GM23338 (cell line): ENCODE measurements around the gene SPG7. TPM values are rescaled to one million over a fixed set of nuclear protein-coding genes. Genes with fewer than 3 reads are reported as not detected.

ENCODE experiments used
- ATAC-seq: fragments of 200-7000 bp; cut with Tn5 transposase; 3 replicates; pipeline ENCODE4 v1.9.1; 2020
- DNase-seq: peaks from one replicate; pipeline ENCODE4 v3.0.0-alpha.2; 2015; ENCODE audit warnings: low spot score
- H2AFZ ChIP-seq: fragments of 200-600 bp; sonication (generic); 2 replicates; pipeline ENCODE4 v1.8.0; 2016; ENCODE audit warnings: antibody characterized with exemption, mild to moderate bottlenecking, moderate library complexity
- H3F3A ChIP-seq: fragments of 200-600 bp; sonication (generic); replicated peaks from 2 replicates; pipeline ENCODE4 v1.8.0; 2017; ENCODE audit warnings: antibody characterized with exemption, mixed run types, low read depth
- H3K27ac ChIP-seq: fragments of 200-600 bp; sonication (generic); 2 replicates; pipeline ENCODE4 v1.6.1; 2016; ENCODE audit warnings: low read depth
- H3K27me3 ChIP-seq: fragments of 200-600 bp; sonication (generic); 2 replicates; pipeline ENCODE4 v1.8.0; 2016; ENCODE audit warnings: mild to moderate bottlenecking, mixed run types, moderate library complexity; ENCODE audit not compliant: insufficient read depth
- H3K36me3 ChIP-seq: fragments of 200-600 bp; sonication (generic); 2 replicates; pipeline ENCODE4 v1.8.0; 2016; ENCODE audit warnings: mild to moderate bottlenecking; ENCODE audit not compliant: insufficient read depth
- H3K4me1 ChIP-seq: fragments of 200-600 bp; sonication (generic); 2 replicates; pipeline ENCODE4 v1.8.0; 2016; ENCODE audit warnings: mild to moderate bottlenecking, moderate library complexity; ENCODE audit not compliant: insufficient read depth
- H3K4me2 ChIP-seq: fragments of 200-600 bp; sonication (generic); 2 replicates; pipeline ENCODE4 v1.7.1; 2017; ENCODE audit warnings: mixed run types
- H3K4me3 ChIP-seq: fragments of 200-600 bp; sonication (generic); 2 replicates; pipeline ENCODE4 v1.6.1; 2016; ENCODE audit warnings: mixed run types
- H3K79me2 ChIP-seq: fragments of 200-600 bp; sonication (generic); replicated peaks from 2 replicates; pipeline ENCODE4 v1.8.0; 2017; ENCODE audit warnings: mild to moderate bottlenecking; ENCODE audit not compliant: insufficient read depth
- H3K9me2 ChIP-seq: fragments of 200-600 bp; sonication (generic); 2 replicates; pipeline ENCODE4 v1.8.0; 2017; ENCODE audit not compliant: insufficient read depth
- H4K20me1 ChIP-seq: fragments of 200-600 bp; sonication (generic); replicated peaks from 2 replicates; pipeline ENCODE4 v1.8.0; 2017; ENCODE audit warnings: mild to moderate bottlenecking; ENCODE audit not compliant: insufficient read depth
- H3K27ac Mint-ChIP-seq: 2 replicates; pipeline ENCODE4 v1.8.0; 2020; ENCODE audit warnings: inconsistent platforms, mild to moderate bottlenecking, moderate library complexity, mixed read lengths
- H3K27me3 Mint-ChIP-seq: 3 replicates; pipeline ENCODE4 v1.8.0; 2022; ENCODE audit warnings: low read depth, mild to moderate bottlenecking, moderate library complexity, mixed read lengths, inconsistent platforms; ENCODE audit not compliant: insufficient read depth, poor library complexity
- H3K36me3 Mint-ChIP-seq: 3 replicates; pipeline ENCODE4 v1.8.0; 2021; ENCODE audit warnings: low read depth, mild to moderate bottlenecking, inconsistent platforms, moderate library complexity, mixed read lengths
- H3K4me1 Mint-ChIP-seq: 3 replicates; pipeline ENCODE4 v1.8.0; 2020; ENCODE audit warnings: mild to moderate bottlenecking, inconsistent platforms, mixed read lengths
- H3K4me3 Mint-ChIP-seq: 3 replicates; pipeline ENCODE4 v1.8.0; 2021; ENCODE audit warnings: moderate library complexity, mild to moderate bottlenecking, inconsistent platforms, mixed read lengths
- H3K9me3 Mint-ChIP-seq: 3 replicates; pipeline ENCODE4 v1.8.0; 2020; ENCODE audit warnings: moderate library complexity, mild to moderate bottlenecking, inconsistent platforms, mixed read lengths
- CREB1 ChIP-seq: fragments of 250-450 bp; sonication (Bioruptor Pico); IDR thresholded peaks from 2 replicates; pipeline ENCODE4 v1.5.0; 2020; ENCODE audit warnings: low read depth, mild to moderate bottlenecking, moderate library complexity
- CTCF ChIP-seq, 2 experiments: fragments of 200-600 bp in 1 of 2; sonication (generic) in 1 of 2; conservative IDR thresholded peaks; 2 replicates each; pipeline versions ENCODE4 v1.5.1 to v1.6.1; 2016 to 2017; ENCODE audit warnings: antibody characterized with exemption in 2 of 2, low read depth in 2 of 2, mild to moderate bottlenecking in 2 of 2, moderate library complexity in 1 of 2
- ETS1 ChIP-seq: IDR thresholded peaks from 2 replicates; pipeline ENCODE4 v1.6.1; 2016; ENCODE audit warnings: antibody characterized with exemption
- EZH2 ChIP-seq: fragments of 200-600 bp; sonication (generic); IDR thresholded peaks from one replicate; pipeline ENCODE4 v1.8.0; 2017; ENCODE audit warnings: antibody characterized with exemption, mild to moderate bottlenecking, low read depth; ENCODE audit not compliant: unreplicated experiment
- EZH2phosphoT487 ChIP-seq: fragments of 200-600 bp; sonication (generic); IDR thresholded peaks from one replicate; pipeline ENCODE4 v1.8.1; 2018; ENCODE audit warnings: antibody characterized with exemption; ENCODE audit not compliant: unreplicated experiment
- JUNB ChIP-seq: IDR thresholded peaks from one replicate; pipeline ENCODE4 v1.6.1; 2016; ENCODE audit warnings: antibody characterized with exemption; ENCODE audit not compliant: unreplicated experiment
- NANOG ChIP-seq: IDR thresholded peaks from 2 replicates; pipeline ENCODE4 v1.6.1; 2016; ENCODE audit warnings: antibody characterized with exemption, borderline replicate concordance
- POLR2AphosphoS5 ChIP-seq: IDR thresholded peaks from 2 replicates; pipeline ENCODE4 v1.6.1; 2016; ENCODE audit warnings: antibody characterized with exemption, low read depth
- REST ChIP-seq: IDR thresholded peaks from one replicate; pipeline ENCODE4 v1.6.1; 2018; ENCODE audit warnings: antibody characterized with exemption; ENCODE audit not compliant: unreplicated experiment
- STAT1 ChIP-seq: IDR thresholded peaks from one replicate; pipeline ENCODE4 v1.6.1; 2016; ENCODE audit warnings: antibody characterized with exemption; ENCODE audit not compliant: unreplicated experiment
- ZNF114 ChIP-seq: fragments of 250-450 bp; sonication (Bioruptor Pico); IDR thresholded peaks from 2 replicates; pipeline ENCODE4 v1.5.0; 2020; ENCODE audit warnings: mild to moderate bottlenecking, moderate library complexity
- ZNF331 ChIP-seq: fragments of 250-450 bp; sonication (Bioruptor Pico); IDR thresholded peaks from 2 replicates; pipeline ENCODE4 v1.5.0; 2020; ENCODE audit warnings: low read depth, mild to moderate bottlenecking, moderate library complexity
- ZNF462 ChIP-seq: fragments of 250-450 bp; sonication (Bioruptor Pico); IDR thresholded peaks from 2 replicates; pipeline ENCODE4 v1.5.0; 2020; ENCODE audit warnings: mild to moderate bottlenecking, moderate library complexity
- polyA plus RNA-seq: library from polyadenylated mRNA; unstranded; fragments of >200 nt; fragmentation: Nextera tagmentation; extraction: Ambion mirVana; gene quantifications from 2 replicates; pipeline ENCODE4 v1.2.1, GENCODE V29; 2016
- total RNA-seq: library from RNA; depleted of rRNA; stranded (reverse); fragments of >200 nt; shearing (Covaris generic); gene quantifications from 2 replicates; pipeline ENCODE4 v1.2.3, GENCODE V29; 2014

Gene SPG7
- total and polyA plus RNA-seq, 2 experiments from 2014 or later = 77.1 to 267 TPM

- Histone ChIP-seq H4K20me1 (no peaks in the 10 kb centered on the region), H3K27ac (no peak overlapping the region), H3K9me2 (no peaks in the 10 kb centered on the region), H2AFZ (no peak overlapping the region), H3K4me1 (peaks cover 11% of the 10 kb centered on the region), H3K4me3 (no peak overlapping the region), H3K36me3 (no peaks in the 10 kb centered on the region), H3F3A (no peaks in the 10 kb centered on the region), H3K4me2 (no peak overlapping the region), H3K27me3 (no peaks in the 10 kb centered on the region), H3K79me2 (no peaks in the 10 kb centered on the region)
- Mint-ChIP-seq H3K9me3 (no peaks in the 10 kb centered on the region), H3K27ac (no peak overlapping the region), H3K4me3 (no peak overlapping the region), H3K36me3 (no peaks in the 10 kb centered on the region), H3K27me3 (peaks cover 6% of the 10 kb centered on the region), H3K4me1 (peaks cover 7% of the 10 kb centered on the region)
- TF ChIP-seq NANOG (no peak), EZH2phosphoT487 (no peak), CTCF (conservative IDR thresholded peaks at IDR 0.05; ENCODE audit: low read depth in 2 of 2) (no peak), STAT1 (no peak), POLR2AphosphoS5 (no peak), EZH2 (no peak), REST (no peak), ETS1 (no peak), JUNB (no peak), ZNF114 (CRISPR knock-in tag) (no peak), ZNF331 (CRISPR knock-in tag) (no peak), ZNF462 (CRISPR knock-in tag) (no peak), CREB1 (CRISPR knock-in tag) (no peak)
- no peak for DNase-seq
- no peak for ATAC-seq
Observed at GRCh38 chr16:89605186-89605970, 97.2 kb downstream of the SPG7 start.
